ENCODE measurements around the gene REL. TPM values are rescaled to one million over a fixed set of nuclear protein-coding genes. Genes with fewer than 3 reads are reported as not detected.
A peak's percentile ranks its signal among the peaks of the same experiment; 100 is the strongest.

The REL gene
- total RNA-seq, 2 donors from 2014 or later, result 90.9 to 96.2 TPM

DNA sequence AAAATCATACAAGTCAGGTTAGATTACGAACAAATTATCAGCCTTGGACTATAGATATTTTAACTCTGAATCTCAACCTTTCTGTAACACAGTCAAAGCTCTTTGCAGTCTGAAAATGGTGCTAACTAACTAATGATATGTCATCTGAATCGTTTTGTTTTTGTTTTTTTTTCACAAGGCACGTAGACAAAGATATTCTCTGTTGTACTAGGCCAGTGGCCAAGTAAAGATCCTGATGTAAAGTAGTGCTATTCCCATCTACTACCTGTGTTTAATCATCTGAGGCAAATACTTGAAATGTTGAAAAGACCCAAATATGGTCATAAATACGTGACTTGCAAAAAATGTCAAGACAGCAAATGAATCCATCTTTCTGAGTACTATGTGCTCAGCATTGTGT is 65.7 kb downstream of the REL start:
- Mint-ChIP-seq H3K4me3 (no peak overlapping the region), H3K27ac (no peak overlapping the region), H3K36me3 (ENCODE audit: low read depth) (no peaks in the 10 kb centered on the region), H3K27me3 (no peaks in the 10 kb centered on the region), H3K4me1 (no peaks in the 10 kb centered on the region)
- H3K9me3 ChIP-seq (ENCODE audit: control insufficient read depth, low read length, poor library complexity, severe bottlenecking), result no peaks in the 10 kb centered on the region
- DNase-seq (no peak), ATAC-seq (no peak)

DNA sequence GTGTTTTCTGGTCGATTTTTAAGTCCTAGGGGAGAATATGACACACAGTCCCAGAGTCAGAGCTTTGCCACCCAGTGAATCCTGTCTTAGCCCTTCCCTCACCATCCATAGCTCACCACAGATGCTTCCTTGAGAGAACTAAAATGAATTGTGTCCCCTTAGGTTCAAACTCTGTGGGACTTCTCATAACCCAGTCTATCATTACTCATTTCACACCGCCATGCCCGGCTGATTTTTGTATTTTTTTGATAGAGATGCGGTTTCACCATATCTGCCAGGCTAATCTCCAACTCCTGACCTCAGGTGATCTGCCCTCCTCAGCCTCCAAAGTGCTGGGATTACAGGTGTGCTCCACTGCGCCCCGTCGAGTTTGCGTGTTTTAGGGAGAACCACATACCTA is 66.8 kb downstream of the REL start:
- Mint-ChIP-seq H3K27me3 (no peaks in the 10 kb centered on the region), H3K4me1 (no peaks in the 10 kb centered on the region), H3K27ac (peak overlapping the region; percentile 11), H3K36me3 (ENCODE audit: low read depth) (no peaks in the 10 kb centered on the region), H3K4me3 (no peak overlapping the region)
- H3K9me3 ChIP-seq (ENCODE audit: control insufficient read depth, low read length, poor library complexity, severe bottlenecking), result no peaks in the 10 kb centered on the region
- no peak for ATAC-seq
- DNase-seq, result no peak

DNA sequence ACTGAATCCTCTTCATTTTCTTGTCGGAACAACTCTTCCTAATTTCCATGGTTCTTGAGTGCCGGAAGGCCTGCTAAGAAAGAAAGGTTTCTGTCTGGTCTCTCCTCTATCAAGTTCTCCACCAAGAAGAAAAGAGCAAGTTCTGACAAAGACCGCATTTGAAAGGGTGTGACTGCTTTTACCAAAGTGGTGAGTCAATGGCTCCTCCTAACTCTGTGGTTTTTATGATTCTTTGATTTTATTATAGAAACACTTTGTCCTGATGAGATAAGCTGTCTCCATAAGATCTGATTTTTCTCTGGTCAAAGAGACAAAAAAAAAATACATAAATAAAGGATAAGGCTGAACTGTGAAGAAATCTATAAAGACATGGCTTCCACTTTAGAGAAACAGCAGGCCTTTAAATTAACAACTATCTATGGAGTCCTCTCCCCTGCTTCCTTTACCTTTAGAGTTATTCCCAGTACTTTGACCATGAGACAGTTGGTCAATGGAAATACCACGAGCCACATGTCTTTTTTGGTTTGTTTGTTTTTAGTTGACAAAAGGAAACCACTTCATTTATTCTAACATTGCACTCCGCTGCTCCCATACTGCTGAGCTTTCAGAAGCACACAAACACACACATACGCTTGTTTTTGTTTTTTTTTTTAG is 67.7 kb downstream of the REL start:
- Mint-ChIP-seq H3K27me3 (no peaks in the 10 kb centered on the region), H3K36me3 (ENCODE audit: low read depth) (peaks cover 5% of the 10 kb centered on the region), H3K27ac (no peak overlapping the region), H3K4me3 (no peak overlapping the region), H3K4me1 (no peaks in the 10 kb centered on the region)
- no peaks in the 10 kb centered on the region for H3K9me3 ChIP-seq (ENCODE audit: control insufficient read depth, low read length, poor library complexity, severe bottlenecking)
- no peak for DNase-seq
- no peak for ATAC-seq

DNA sequence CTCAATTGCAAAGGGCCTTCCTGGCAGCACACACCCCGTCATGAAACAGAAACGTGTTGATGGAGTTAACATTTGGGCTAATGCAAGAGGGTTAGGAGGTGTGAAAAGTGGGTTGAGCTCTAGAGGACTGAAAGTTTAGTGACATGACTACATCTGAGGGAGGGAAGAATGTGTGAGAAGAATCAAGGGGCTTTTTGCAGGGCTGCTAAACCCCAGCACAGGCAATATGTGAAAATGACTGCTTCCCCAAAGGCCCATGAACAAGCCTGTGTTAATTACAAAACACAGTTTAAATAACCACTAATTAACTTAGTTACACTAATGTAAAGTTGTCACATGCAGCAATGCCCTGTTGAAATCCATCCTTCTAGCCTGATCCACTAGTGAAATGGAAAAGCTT is 72.8 kb downstream of the REL start:
- H3K9me3 ChIP-seq (ENCODE audit: control insufficient read depth, low read length, poor library complexity, severe bottlenecking), result no peaks in the 10 kb centered on the region
- no peaks in the 10 kb centered on the region for H3K27me3 Mint-ChIP-seq
- ATAC-seq (no peak), DNase-seq (no peak)
- peaks cover 7% of the 10 kb centered on the region for H3K36me3 Mint-ChIP-seq (ENCODE audit: low read depth)
- no peaks in the 10 kb centered on the region for H3K4me1 Mint-ChIP-seq
- no peak overlapping the region for H3K27ac Mint-ChIP-seq
- no peak overlapping the region for H3K4me3 Mint-ChIP-seq

DNA sequence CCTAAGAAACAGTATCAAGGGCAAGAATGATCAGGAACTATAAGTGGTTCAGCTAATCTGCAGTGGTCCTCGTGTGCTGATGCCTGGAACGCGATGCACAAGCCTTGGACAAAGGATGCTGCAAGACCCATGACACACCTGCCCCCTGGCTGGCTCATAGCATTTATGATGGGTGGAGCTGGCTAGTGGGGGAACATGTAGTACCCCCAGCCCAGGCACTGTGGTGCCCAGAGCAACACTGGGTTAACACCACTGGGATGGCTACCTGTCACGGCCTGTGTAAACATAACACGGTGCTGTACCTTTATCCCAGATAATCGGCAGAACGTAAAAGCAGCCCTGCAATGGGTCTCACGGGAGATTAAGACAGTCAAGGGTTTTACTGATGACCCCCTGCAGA is 75.8 kb downstream of the REL start:
- no peak for ATAC-seq
- Mint-ChIP-seq H3K27ac (no peak overlapping the region), H3K4me3 (no peak overlapping the region), H3K36me3 (ENCODE audit: low read depth) (peaks cover 8% of the 10 kb centered on the region), H3K4me1 (no peaks in the 10 kb centered on the region), H3K27me3 (no peaks in the 10 kb centered on the region)
- no peaks in the 10 kb centered on the region for H3K9me3 ChIP-seq (ENCODE audit: control insufficient read depth, low read length, poor library complexity, severe bottlenecking)
- no peak for DNase-seq

DNA sequence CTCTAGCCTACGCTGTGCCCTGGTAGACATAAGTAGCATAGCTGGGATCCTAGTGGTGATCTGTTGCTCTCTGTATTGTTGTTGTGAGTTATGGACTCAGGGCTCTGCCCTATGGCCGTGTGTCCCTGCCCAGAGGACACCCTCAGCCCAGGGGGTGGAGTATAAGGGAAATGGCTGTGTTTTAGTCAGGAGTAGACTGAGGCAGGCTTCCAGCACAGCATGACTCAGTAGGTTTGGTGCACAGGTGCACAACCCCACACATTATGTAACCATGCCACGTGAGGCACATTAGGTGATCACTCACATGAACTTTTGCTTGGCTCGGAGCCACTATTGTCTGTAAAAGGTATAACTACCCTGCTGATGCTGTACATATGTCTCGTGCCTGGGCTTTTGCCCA is 76.3 kb downstream of the REL start:
- ATAC-seq (no peak), DNase-seq (no peak)
- no peak overlapping the region for H3K4me3 Mint-ChIP-seq
- H3K36me3 Mint-ChIP-seq (ENCODE audit: low read depth), result peaks cover 10% of the 10 kb centered on the region
- no peaks in the 10 kb centered on the region for H3K27me3 Mint-ChIP-seq
- H3K4me1 Mint-ChIP-seq, result no peaks in the 10 kb centered on the region
- H3K9me3 ChIP-seq (ENCODE audit: control insufficient read depth, low read length, poor library complexity, severe bottlenecking), result no peaks in the 10 kb centered on the region
- H3K27ac Mint-ChIP-seq, result no peak overlapping the region

DNA sequence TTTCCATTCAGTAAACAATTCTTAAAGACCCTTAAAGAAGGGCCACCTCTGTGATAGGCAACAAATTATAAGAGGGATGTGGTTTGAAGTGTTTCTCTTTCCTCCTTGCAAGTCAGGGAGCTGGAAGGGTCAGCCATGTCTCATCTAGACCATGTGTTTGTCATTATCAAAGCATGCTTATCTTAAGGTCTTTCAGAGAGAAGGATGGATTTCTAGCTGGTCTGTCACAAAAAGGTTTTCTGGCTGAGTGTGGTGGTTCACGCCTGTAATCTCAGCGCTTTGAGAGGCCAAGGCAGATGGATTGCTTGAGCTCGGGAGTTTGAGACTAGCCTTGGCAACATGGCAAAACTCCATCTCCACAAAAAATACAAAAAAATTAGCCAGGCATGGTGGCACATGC is 77.0 kb downstream of the REL start:
- no peak for DNase-seq
- Mint-ChIP-seq H3K4me3 (no peak overlapping the region), H3K4me1 (no peaks in the 10 kb centered on the region), H3K36me3 (ENCODE audit: low read depth) (peaks cover 11% of the 10 kb centered on the region), H3K27ac (no peak overlapping the region), H3K27me3 (no peaks in the 10 kb centered on the region)
- ATAC-seq, result no peak
- H3K9me3 ChIP-seq (ENCODE audit: control insufficient read depth, low read length, poor library complexity, severe bottlenecking), result no peaks in the 10 kb centered on the region

DNA sequence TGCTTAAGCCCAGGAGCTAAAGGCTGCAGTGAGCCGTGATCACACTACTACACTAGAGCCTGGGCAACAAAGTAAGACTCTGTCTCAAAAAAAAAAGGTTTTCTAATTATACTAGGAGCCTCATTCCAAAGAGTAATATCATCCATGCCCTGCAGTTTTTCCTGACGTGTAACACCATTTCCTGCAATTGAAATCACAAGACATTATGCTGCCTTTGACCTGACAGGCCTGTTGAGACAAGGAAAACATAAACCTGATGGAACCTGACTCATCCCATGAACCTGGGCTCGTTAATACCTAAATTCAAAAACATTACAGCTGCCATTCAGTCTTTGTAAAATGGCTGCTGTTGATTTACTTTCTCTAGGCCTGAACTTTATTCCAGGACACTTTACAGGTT is 77.4 kb downstream of the REL start:
- Mint-ChIP-seq H3K36me3 (ENCODE audit: low read depth) (peaks cover 8% of the 10 kb centered on the region), H3K4me3 (no peak overlapping the region), H3K27ac (no peak overlapping the region), H3K4me1 (no peaks in the 10 kb centered on the region), H3K27me3 (no peaks in the 10 kb centered on the region)
- no peak for DNase-seq
- ATAC-seq, result no peak
- no peaks in the 10 kb centered on the region for H3K9me3 ChIP-seq (ENCODE audit: control insufficient read depth, low read length, poor library complexity, severe bottlenecking)

DNA sequence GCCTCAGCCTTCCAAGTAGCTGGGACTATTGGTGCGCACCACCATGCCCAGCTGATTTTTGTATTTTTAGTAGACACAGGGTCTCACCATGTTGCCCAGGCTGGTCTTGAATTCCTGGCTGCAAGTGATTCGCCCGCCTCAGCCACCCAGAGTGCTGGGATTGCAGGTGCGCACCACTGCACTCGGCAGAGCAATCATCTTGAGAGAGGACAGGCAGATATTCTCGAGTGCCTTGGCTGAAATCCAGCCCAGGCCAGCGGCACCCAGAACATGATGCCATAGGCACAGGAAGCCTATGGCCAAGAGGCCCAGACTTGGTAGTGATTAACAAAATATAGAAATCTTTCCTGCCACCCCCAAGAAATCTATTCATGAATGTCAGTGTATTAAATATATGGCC is 78.1 kb downstream of the REL start:
- Mint-ChIP-seq H3K36me3 (ENCODE audit: low read depth) (peaks cover 5% of the 10 kb centered on the region), H3K4me1 (no peaks in the 10 kb centered on the region), H3K27me3 (no peaks in the 10 kb centered on the region), H3K4me3 (no peak overlapping the region), H3K27ac (no peak overlapping the region)
- no peak for ATAC-seq
- H3K9me3 ChIP-seq (ENCODE audit: control insufficient read depth, low read length, poor library complexity, severe bottlenecking), result no peaks in the 10 kb centered on the region
- DNase-seq, result no peak

DNA sequence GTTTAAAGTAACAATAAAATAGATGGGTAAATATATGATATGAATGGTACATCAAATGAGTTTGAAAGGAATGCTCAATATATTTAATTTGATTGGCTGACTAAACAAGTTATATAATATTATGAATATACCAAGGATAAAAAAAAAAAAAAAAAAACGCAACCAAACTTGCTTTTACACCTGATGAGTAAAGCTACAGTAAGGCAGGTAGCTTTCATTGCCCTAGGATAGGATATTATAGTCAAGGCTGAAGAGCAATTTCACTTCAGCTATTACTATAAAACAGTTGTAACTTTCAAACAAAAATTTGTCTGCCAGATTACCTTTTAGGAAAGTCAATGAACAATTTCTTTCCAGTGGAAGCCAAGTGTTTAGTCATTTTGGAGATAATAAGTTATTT is 79.3 kb downstream of the REL start:
- no peaks in the 10 kb centered on the region for H3K9me3 ChIP-seq (ENCODE audit: control insufficient read depth, low read length, poor library complexity, severe bottlenecking)
- peaks cover 3% of the 10 kb centered on the region for H3K4me1 Mint-ChIP-seq
- H3K36me3 Mint-ChIP-seq (ENCODE audit: low read depth), result peaks cover 5% of the 10 kb centered on the region
- ATAC-seq, result no peak
- DNase-seq, result no peak
- H3K27me3 Mint-ChIP-seq, result no peaks in the 10 kb centered on the region
- H3K4me3 Mint-ChIP-seq, result no peak overlapping the region
- no peak overlapping the region for H3K27ac Mint-ChIP-seq

DNA sequence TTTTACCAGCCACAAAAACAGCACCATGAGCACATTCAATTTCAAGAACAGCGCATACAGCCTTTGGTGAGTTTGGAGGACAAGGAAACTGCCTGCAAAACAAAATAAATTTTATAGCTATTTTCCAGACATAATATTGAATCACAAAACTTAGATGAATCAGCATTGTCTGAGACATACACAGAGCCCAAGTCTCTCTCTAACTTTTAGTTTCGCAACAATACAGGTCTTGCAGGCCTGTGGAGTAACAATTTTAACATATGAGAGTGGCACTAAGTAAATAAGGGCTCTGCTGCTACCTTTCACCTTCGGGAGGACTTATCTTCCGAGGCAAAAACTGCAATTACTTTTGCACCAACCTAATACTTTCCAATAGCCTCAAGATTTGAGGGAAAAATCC is 80.1 kb downstream of the REL start:
- DNase-seq (no peak), ATAC-seq (no peak)
- Mint-ChIP-seq H3K4me3 (no peak overlapping the region), H3K4me1 (peaks cover 7% of the 10 kb centered on the region), H3K27ac (no peak overlapping the region), H3K27me3 (no peaks in the 10 kb centered on the region), H3K36me3 (ENCODE audit: low read depth) (peaks cover 5% of the 10 kb centered on the region)
- no peaks in the 10 kb centered on the region for H3K9me3 ChIP-seq (ENCODE audit: control insufficient read depth, low read length, poor library complexity, severe bottlenecking)

DNA sequence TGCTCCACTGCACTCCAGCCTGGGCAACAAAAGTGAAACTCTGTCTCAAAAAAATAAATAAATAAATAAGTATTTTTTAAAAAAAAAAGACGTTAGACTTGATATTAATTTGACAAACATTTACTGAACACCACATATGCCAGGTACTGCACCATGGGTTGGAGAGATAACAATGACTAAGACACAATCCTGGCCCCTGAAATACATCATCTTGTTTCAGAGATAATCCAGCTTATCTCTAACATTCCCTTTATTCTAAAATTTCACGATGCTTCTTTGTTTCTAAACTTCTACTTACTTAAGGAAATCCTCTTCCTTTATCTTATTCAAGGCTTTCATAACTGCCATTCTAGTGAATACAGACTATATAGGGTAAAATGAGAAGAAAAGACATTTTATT is 81.2 kb downstream of the REL start:
- Mint-ChIP-seq H3K4me1 (peaks cover 12% of the 10 kb centered on the region), H3K4me3 (no peak overlapping the region), H3K36me3 (ENCODE audit: low read depth) (peaks cover 5% of the 10 kb centered on the region), H3K27ac (no peak overlapping the region), H3K27me3 (no peaks in the 10 kb centered on the region)
- no peaks in the 10 kb centered on the region for H3K9me3 ChIP-seq (ENCODE audit: control insufficient read depth, low read length, poor library complexity, severe bottlenecking)
- ATAC-seq (no peak), DNase-seq (no peak)

DNA sequence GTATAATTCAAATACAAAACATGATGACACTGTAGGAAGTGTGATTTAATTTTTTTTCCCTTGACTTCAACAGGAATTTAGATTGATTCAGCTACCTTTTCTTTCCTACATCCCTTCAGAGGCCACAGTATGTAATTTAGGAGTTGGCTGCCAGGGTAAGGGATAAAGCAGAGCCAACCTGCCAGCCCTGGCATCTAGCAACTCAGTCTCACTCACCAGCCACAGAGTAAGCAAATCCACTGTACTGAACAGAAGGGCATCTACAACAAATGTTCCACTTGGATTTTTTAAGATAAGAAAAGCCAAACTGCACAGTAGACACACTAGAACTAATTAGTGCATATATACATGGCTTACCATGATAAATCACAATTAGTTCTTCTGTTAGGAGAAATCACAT is 81.8 kb downstream of the REL start:
- no peaks in the 10 kb centered on the region for H3K27me3 Mint-ChIP-seq
- H3K9me3 ChIP-seq (ENCODE audit: control insufficient read depth, low read length, poor library complexity, severe bottlenecking), result no peaks in the 10 kb centered on the region
- H3K27ac Mint-ChIP-seq, result no peak overlapping the region
- DNase-seq (no peak), ATAC-seq (no peak)
- peaks cover 12% of the 10 kb centered on the region for H3K4me1 Mint-ChIP-seq
- H3K36me3 Mint-ChIP-seq (ENCODE audit: low read depth), result peaks cover 5% of the 10 kb centered on the region
- H3K4me3 Mint-ChIP-seq, result no peak overlapping the region

DNA sequence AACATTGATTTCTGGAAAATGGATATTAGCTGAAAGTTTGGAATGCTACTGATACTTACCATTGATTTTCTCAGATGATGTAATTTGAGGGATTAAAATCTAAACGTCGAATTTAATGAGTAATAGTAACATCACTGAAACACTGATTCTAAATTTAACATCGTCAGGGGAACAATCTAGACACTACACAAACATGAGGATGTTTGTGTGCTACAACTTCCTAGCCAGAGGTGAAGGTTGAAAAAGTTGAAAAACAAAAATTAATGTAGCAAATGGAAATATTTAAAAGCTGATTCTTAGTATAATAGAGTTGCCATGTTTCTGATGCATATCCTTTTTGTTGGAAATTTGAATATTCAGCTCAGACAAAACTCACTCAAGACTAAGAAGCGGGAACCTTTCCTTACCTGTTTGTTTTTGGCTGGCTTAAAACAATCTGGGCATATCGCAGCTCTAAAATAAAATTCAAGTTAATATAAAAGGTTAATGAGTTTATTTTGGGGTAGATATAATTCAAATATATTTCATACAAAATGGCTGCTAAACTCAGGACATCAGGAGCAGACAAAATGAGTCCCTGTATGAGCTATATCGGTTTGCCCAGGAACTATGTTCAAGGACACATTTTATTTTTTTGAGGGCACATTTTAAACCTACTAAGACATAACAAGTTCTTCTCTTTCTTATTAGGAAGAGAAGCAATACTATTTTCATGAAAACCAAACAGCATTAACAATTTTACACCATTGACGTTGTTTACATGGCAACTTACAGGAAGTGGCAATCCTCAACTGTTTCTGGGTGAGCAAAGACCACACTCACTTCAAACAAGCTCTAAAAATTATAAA is 83.5 kb downstream of the REL start:
- Mint-ChIP-seq H3K27me3 (no peaks in the 10 kb centered on the region), H3K4me1 (peaks cover 12% of the 10 kb centered on the region), H3K4me3 (no peak overlapping the region), H3K27ac (peak overlapping the region; percentile 91), H3K36me3 (ENCODE audit: low read depth) (peaks cover 3% of the 10 kb centered on the region)
- ATAC-seq (peak; percentile 80), DNase-seq (no peak)
- no peaks in the 10 kb centered on the region for H3K9me3 ChIP-seq (ENCODE audit: control insufficient read depth, low read length, poor library complexity, severe bottlenecking)
